Measurements from ENCODE around the gene FAM229B. TPM values are rescaled to one million over a fixed set of nuclear protein-coding genes. Genes with fewer than 3 reads are reported as not detected.

FAM229B gene
- total RNA-seq, 4 donors from 2014 or later: 0.76 to 7.4 (median 2.4) TPM

- Histone ChIP-seq H3K27ac (no peak overlapping the region), H3K9me3 (no peaks in the 10 kb centered on the region), H3K27me3 (no peaks in the 10 kb centered on the region), H3K4me1 (no peaks in the 10 kb centered on the region), H3K4me3 (no peak overlapping the region), H3K36me3 (peaks cover 0 to 30% (median 2%) of the 10 kb centered on the region in 3 donors)
- DNase-seq: no peak
- WGBS, 2 donors: 34 to 69% methylated on average over 3 of the region's 3 CpGs
- intact Hi-C loops (cut with DNase I): no loop called here
- TF ChIP-seq POLR2A (IDR thresholded peaks at IDR 0.05) (no peak), CTCF (IDR thresholded peaks at IDR 0.05) (no peak)
These were observed 20.8 kb upstream of the FAM229B start for GRCh38 chr6:112066606-112067005.

GRCh38 chr6:112081569-112081968, 5.8 kb upstream of the FAM229B start:
- WGBS, 2 donors: 82 to 86% methylated on average over 4 of the region's 4 CpGs
- Histone ChIP-seq H3K27ac (no peak overlapping the region), H3K36me3 (peaks cover 0 to 75% (median under 1%) of the 10 kb centered on the region in 3 donors), H3K9me3 (no peaks in the 10 kb centered on the region), H3K4me3 (no peak overlapping the region), H3K27me3 (no peaks in the 10 kb centered on the region), H3K4me1 (peaks cover 0 to 11% (median 0%) of the 10 kb centered on the region in 3 donors)
- TF ChIP-seq POLR2A (IDR thresholded peaks at IDR 0.05) (no peak), CTCF (IDR thresholded peaks at IDR 0.05) (no peak)
- no peak for DNase-seq
- intact Hi-C loops (cut with DNase I): no loop called here

GRCh38 chr6:112085286-112086065, 1.9 kb upstream of the FAM229B start:
- intact Hi-C loops (cut with DNase I): no loop called here
- H3K27me3 ChIP-seq: no peaks in the 10 kb centered on the region
- TF ChIP-seq CTCF (IDR thresholded peaks at IDR 0.05) (no peak), POLR2A (IDR thresholded peaks at IDR 0.05) (no peak)

GRCh38 chr6:112086744-112087135, 651 bp upstream of the FAM229B start:
- Histone ChIP-seq H3K4me3 (peak overlapping the region; percentile 65 to 94 (median 82)), H3K4me1 (peaks cover 0 to 20% (median 0%) of the 10 kb centered on the region in 3 donors), H3K27me3 (no peaks in the 10 kb centered on the region), H3K36me3 (peaks cover 0 to 27% (median 0%) of the 10 kb centered on the region in 3 donors), H3K9me3 (no peaks in the 10 kb centered on the region), H3K27ac (peak overlapping the region; percentile 83 to 88 (median 86))
- intact Hi-C loops (cut with DNase I): no loop called here
- TF ChIP-seq CTCF (IDR thresholded peaks at IDR 0.05) (no peak), POLR2A (IDR thresholded peaks at IDR 0.05) (no peak)
- WGBS, 2 donors: 0% methylated on average over 8 of the region's 8 CpGs
- DNase-seq: no peak

More at GRCh38 chr6:112085286-112086065, 1.9 kb upstream of the FAM229B start:
- peaks cover 0 to 20% (median 0%) of the 10 kb centered on the region in 3 donors for H3K4me1 ChIP-seq
- no peak overlapping the region for H3K27ac ChIP-seq
- H3K9me3 ChIP-seq: no peaks in the 10 kb centered on the region
- no peak for DNase-seq
- 87 to 93% methylated on average over 8 of the region's 8 CpGs for WGBS, 2 donors
- no peak overlapping the region for H3K4me3 ChIP-seq
- H3K36me3 ChIP-seq: peaks cover 0 to 36% (median 0%) of the 10 kb centered on the region in 3 donors

GRCh38 chr6:112087916-112088315, 525 bp downstream of the FAM229B start:
- no peaks in the 10 kb centered on the region for H3K27me3 ChIP-seq
- peaks cover 0 to 22% (median 0%) of the 10 kb centered on the region in 3 donors for H3K36me3 ChIP-seq
- peak overlapping the region; percentile 65 to 94 (median 82) for H3K4me3 ChIP-seq
- no peaks in the 10 kb centered on the region for H3K9me3 ChIP-seq
- intact Hi-C loops (cut with DNase I): no loop called here
- peaks cover 0 to 20% (median 0%) of the 10 kb centered on the region in 3 donors for H3K4me1 ChIP-seq
- peak overlapping the region; percentile 83 to 88 (median 86) for H3K27ac ChIP-seq
- TF ChIP-seq CTCF (IDR thresholded peaks at IDR 0.05) (no peak), POLR2A (IDR thresholded peaks at IDR 0.05) (no peak)
- WGBS, 2 donors: 20 to 21% methylated on average over 7 of the region's 7 CpGs
- no peak for DNase-seq

Measured in esophagus squamous epithelium (tissue), 5 donors.